Measurements from ENCODE around the gene LRRC28. TPM values are rescaled to one million over a fixed set of nuclear protein-coding genes. Genes with fewer than 3 reads are reported as not detected.

The LRRC28 gene
- total and polyA plus RNA-seq, 2 of the 4 experiments (the other 2 are of a cell fraction), result 12.7 to 21.1 TPM

- Histone ChIP-seq H3K23ac (ENCODE audit: low read depth, low read length) (no peak overlapping the region), H3K36me3 (ENCODE audit: control insufficient read depth, insufficient read depth, low read length) (peaks cover 3% of the 10 kb centered on the region; the same call in 1 of the 2 replicates), H2AFZ (replicated peaks; ENCODE audit: low read length, poor library complexity) (no peak overlapping the region), H3K27me3 (ENCODE audit: control insufficient read depth, insufficient read depth, low read length) (no peaks in the 10 kb centered on the region), H2BK5ac (ENCODE audit: low read depth, low read length, poor library complexity, severe bottlenecking) (no peak overlapping the region), H2BK15ac (ENCODE audit: low read depth, low read length) (no peak overlapping the region), H3K56ac (ENCODE audit: extremely low read depth, insufficient read depth, low read length) (no peak overlapping the region), H3K4ac (ENCODE audit: low read depth, low read length) (no peak overlapping the region), H3K4me3 (ENCODE audit: insufficient read depth, low read depth, low read length) (no peak overlapping the region), H2AK9ac (replicated peaks; ENCODE audit: low read depth, low read length, poor library complexity) (no peak overlapping the region), H2BK20ac (ENCODE audit: low read depth, low read length) (no peak overlapping the region), H3K27ac (ENCODE audit: insufficient read depth, low read length) (no peak overlapping the region), H2AK5ac (ENCODE audit: low read depth, low read length) (no peak overlapping the region), H3K79me1 (ENCODE audit: low read depth in 1 of 2, low read length in 2 of 2) (no peaks in the 10 kb centered on the region), H4K91ac (ENCODE audit: insufficient read depth, low read depth, low read length) (no peak overlapping the region), H3K4me2 (ENCODE audit: low read depth, low read length) (no peak overlapping the region), H3K14ac (replicated peaks; ENCODE audit: low read depth, low read length) (no peak overlapping the region), H4K8ac (ENCODE audit: low read depth in 2 of 2, low read length in 2 of 2) (no peak overlapping the region), H3K4me1 (ENCODE audit: control insufficient read depth, insufficient read depth, low read length) (no peaks in the 10 kb centered on the region), H4K5ac (ENCODE audit: low read depth, low read length) (no peak overlapping the region), H3K9me3 (ENCODE audit: control insufficient read depth, insufficient read depth, low read length) (peaks cover 6% of the 10 kb centered on the region), H3K9ac (ENCODE audit: low read depth, low read length) (no peak overlapping the region), H3K18ac (ENCODE audit: low read depth, low read length) (no peak overlapping the region), H3K9me1 (ENCODE audit: insufficient read depth, low read length) (no peaks in the 10 kb centered on the region), H4K20me1 (ENCODE audit: insufficient read depth, low read length) (no peaks in the 10 kb centered on the region), H2BK120ac (ENCODE audit: low read depth, low read length) (no peak overlapping the region)
- POLR2A ChIA-PET (ENCODE audit: unreplicated experiment), result no interaction called here
- intact Hi-C loops (cut with micrococcal nuclease) (no loop called here), in situ Hi-C loops (cut with MboI; ENCODE audit: low sequenced_read_pairs) (no loop called here), dilution Hi-C loops (cut with HindIII; ENCODE audit: low sequenced_read_pairs, unreplicated experiment) (no loop called here)
- TF ChIP-seq USF2 (IDR thresholded peaks at IDR 0.05; ENCODE audit: low read depth, low read length) (no peak), NFE2L2 (IDR thresholded peaks at IDR 0.05; ENCODE audit: low read depth, low read length) (no peak), FOS (IDR thresholded peaks at IDR 0.05; ENCODE audit: low read depth, low read length) (no peak), SMC3 (IDR thresholded peaks at IDR 0.05; ENCODE audit: low read depth, low read length) (no peak), MAZ (IDR thresholded peaks at IDR 0.05; ENCODE audit: borderline replicate concordance, low read depth, low read length) (no peak), CHD1 (IDR thresholded peaks at IDR 0.05; ENCODE audit: low read depth, low read length) (no peak), MAFK (IDR thresholded peaks at IDR 0.05; ENCODE audit: low read depth, low read length) (no peak), POLR2A (IDR thresholded peaks at IDR 0.05; ENCODE audit: low read depth, low read length) (no peak), MXI1 (IDR thresholded peaks at IDR 0.05; ENCODE audit: borderline replicate concordance, low read depth, low read length) (no peak), CEBPB (IDR thresholded peaks at IDR 0.05; ENCODE audit: low read depth, low read length) (no peak)
- DNase-seq, result no peak
- CTCF ChIA-PET, result no interaction called here
- no TSS peak for BruUV-seq (replicated peaks)
- no peak for ATAC-seq (ENCODE audit: low read depth)
- no CpG with 5 or more reads among the region's 1 CpG for WGBS, 2 experiments (ENCODE audit: extremely low coverage in 2 of 2, insufficient read length in 1 of 2)
Measured at GRCh38 chr15:99366013-99366412, 114.7 kb downstream of the LRRC28 start.
